ENCODE results near the gene UBR7. TPM values are rescaled to one million over a fixed set of nuclear protein-coding genes. Genes with fewer than 3 reads are reported as not detected.
A peak's percentile ranks its signal among the peaks of the same experiment; 100 is the strongest.

UBR7 gene
- polyA plus RNA-seq, 3 donors, result 30.0 to 38.0 (median 36.5) TPM

- peak in 1 of 11 donors; percentile 18 for DNase-seq (ENCODE audit: extremely low read depth in 1 of 11, low read depth in 9 of 11, low spot score in 4 of 11)
These were observed 69.1 kb downstream of the UBR7 start for GRCh38 chr14:93276031-93276716.

Other genes starting within 250 kb of the UBR7 start
- gene ITPK1, start 91.3 kb upstream of the UBR7 start, polyA plus RNA-seq (ENCODE audit: insufficient read length in 3 of 3), result 10 to 100 TPM; 27.5 to 40.5 (median 33.0) TPM
- 10 to 100 TPM; 41.2 to 48.6 (median 46.5) TPM for gene MOAP1, start 22.4 kb upstream of the UBR7 start, polyA plus RNA-seq (ENCODE audit: insufficient read length in 3 of 3)
- 10 to 100 TPM; 34.1 to 43.7 (median 35.6) TPM for gene LYSET, start 21.9 kb upstream of the UBR7 start, polyA plus RNA-seq (ENCODE audit: insufficient read length in 3 of 3)
- gene GON7, start 191 bp upstream of the UBR7 start, polyA plus RNA-seq (ENCODE audit: insufficient read length in 3 of 3), result 10 to 100 TPM; 15.6 to 24.1 (median 18.6) TPM
- 10 to 100 TPM; 45.9 to 54.7 (median 53.4) TPM for gene BTBD7, start 125.8 kb downstream of the UBR7 start, polyA plus RNA-seq (ENCODE audit: insufficient read length in 3 of 3)
- gene COX8C, start 139.9 kb downstream of the UBR7 start, polyA plus RNA-seq (ENCODE audit: insufficient read length in 3 of 3), result under 1 TPM; 0.39 to 0.86 (median 0.50) TPM
- 1 to 10 TPM in 1 of 3 donors, under 1 TPM in 2; 0.70 to 1.4 (median 0.78) TPM for gene UNC79, start 223.7 kb downstream of the UBR7 start, polyA plus RNA-seq (ENCODE audit: insufficient read length in 3 of 3)

Data from renal cortex interstitium (tissue), 11 donors.